ENCODE results near the gene ITGB4. TPM values are rescaled to one million over a fixed set of nuclear protein-coding genes. Genes with fewer than 3 reads are reported as not detected.

Gene ITGB4
- total and polyA plus RNA-seq, 2 of the 13 experiments (the other 11 are each of a cell fraction or from before 2014, with no cell fraction given): 6.9 to 14.5 TPM

- TF ChIP-seq ZBTB40 (IDR thresholded peaks at IDR 0.05): no peak
- TF ChIP-seq ZBTB40 (CRISPR knock-in tag; IDR thresholded peaks at IDR 0.05): 0 out of 2 replicates have a peak, but pooled peaks have one; percentile 22
- TF ChIP-seq KAT7 (CRISPR knock-in tag; IDR thresholded peaks at IDR 0.05; ENCODE audit: borderline replicate concordance): peak; percentile 63; the same call in 1 of the 2 replicates
- no peak for TF ChIP-seq NKX3-1 (CRISPR knock-in tag; IDR thresholded peaks at IDR 0.05)
- peak; percentile 1 for TF ChIP-seq JARID2 (CRISPR knock-in tag; IDR thresholded peaks at IDR 0.05; ENCODE audit: insufficient replicate concordance)
- TF ChIP-seq ZNF503 (CRISPR knock-in tag; IDR thresholded peaks at IDR 0.05): 0 out of 2 replicates have a peak, but pooled peaks have one; percentile 41
- TF ChIP-seq ZNF350 (CRISPR knock-in tag; IDR thresholded peaks at IDR 0.05; ENCODE audit: borderline replicate concordance, low read depth): peak; percentile 61
- TF ChIP-seq ZNF274 (CRISPR knock-in tag; IDR thresholded peaks at IDR 0.05): peak; percentile 55; the same call in 1 of the 2 replicates
- peak; percentile 29; the same call in 1 of the 2 replicates for TF ChIP-seq CAMTA2 (CRISPR knock-in tag; IDR thresholded peaks at IDR 0.05; ENCODE audit: borderline replicate concordance)
- 0 out of 2 replicates have a peak, but pooled peaks have one; percentile 55 for TF ChIP-seq ZZZ3 (CRISPR knock-in tag; IDR thresholded peaks at IDR 0.05; ENCODE audit: borderline replicate concordance)
- peak; percentile 37; the same call in 1 of the 2 replicates for TF ChIP-seq ZNF788 (CRISPR knock-in tag; IDR thresholded peaks at IDR 0.05; ENCODE audit: borderline replicate concordance)
Measured at GRCh38 chr17:75764417-75764710, 43.1 kb downstream of the ITGB4 start (continued).
